ENCODE measurements around the gene ANKRD44. TPM values are rescaled to one million over a fixed set of nuclear protein-coding genes. Genes with fewer than 3 reads are reported as not detected.

ANKRD44 gene
- 5.2 and 18.2 TPM in 2 replicates for total RNA-seq (2014; rRNA removed; shearing (Covaris generic))

GRCh38 chr2:197310271-197310985, at the start of gene ANKRD44:
ANKRD44 (minus strand) TSS chr2:197310780; CDS start chr2:197310604, 176 bp downstream.

Other genes starting within 250 kb of the ANKRD44 start
- 117 and 137 TPM in 2 replicates for gene SF3B1, start 124.2 kb upstream of the ANKRD44 start, total RNA-seq (2014; rRNA removed; shearing (Covaris generic))
- 14.6 and 17.1 TPM in 2 replicates for gene COQ10B, start 142.8 kb upstream of the ANKRD44 start, total RNA-seq (2014; rRNA removed; shearing (Covaris generic))
- gene HSPD1, start 189.1 kb upstream of the ANKRD44 start, total RNA-seq (2014; rRNA removed; shearing (Covaris generic)): 308 and 401 TPM in 2 replicates
- gene HSPE1, start 189.6 kb upstream of the ANKRD44 start, total RNA-seq (2014; rRNA removed; shearing (Covaris generic)): 188 and 208 TPM in 2 replicates
- 14.8 and 21.1 TPM in 2 replicates for gene MOB4, start 205.3 kb upstream of the ANKRD44 start, total RNA-seq (2014; rRNA removed; shearing (Covaris generic))

Data from A375 (cell line).